Stimulated activated CD4-positive, alpha-beta T cell treated with anti-CD3 and anti-CD28 coated beads, TNF-alpha, amount 100 ng/mL, for 1 hour (primary cell): ENCODE measurements around the gene GLUL.
A peak's percentile ranks its signal among the peaks of the same experiment; 100 is the strongest.
"Not testable (repeated sequence)": the region's sequence is repeated elsewhere in the genome, so short reads cannot be mapped to it uniquely, and the experiment has no call there.

Source experiments
- DNase-seq, 3 donors: peaks; one replicate each; pipeline ENCODE4 v3.0.0-alpha.2; 2020; ENCODE audit warnings: low read depth in 3 of 3, low spot score in 1 of 3

The GLUL gene

DNA sequence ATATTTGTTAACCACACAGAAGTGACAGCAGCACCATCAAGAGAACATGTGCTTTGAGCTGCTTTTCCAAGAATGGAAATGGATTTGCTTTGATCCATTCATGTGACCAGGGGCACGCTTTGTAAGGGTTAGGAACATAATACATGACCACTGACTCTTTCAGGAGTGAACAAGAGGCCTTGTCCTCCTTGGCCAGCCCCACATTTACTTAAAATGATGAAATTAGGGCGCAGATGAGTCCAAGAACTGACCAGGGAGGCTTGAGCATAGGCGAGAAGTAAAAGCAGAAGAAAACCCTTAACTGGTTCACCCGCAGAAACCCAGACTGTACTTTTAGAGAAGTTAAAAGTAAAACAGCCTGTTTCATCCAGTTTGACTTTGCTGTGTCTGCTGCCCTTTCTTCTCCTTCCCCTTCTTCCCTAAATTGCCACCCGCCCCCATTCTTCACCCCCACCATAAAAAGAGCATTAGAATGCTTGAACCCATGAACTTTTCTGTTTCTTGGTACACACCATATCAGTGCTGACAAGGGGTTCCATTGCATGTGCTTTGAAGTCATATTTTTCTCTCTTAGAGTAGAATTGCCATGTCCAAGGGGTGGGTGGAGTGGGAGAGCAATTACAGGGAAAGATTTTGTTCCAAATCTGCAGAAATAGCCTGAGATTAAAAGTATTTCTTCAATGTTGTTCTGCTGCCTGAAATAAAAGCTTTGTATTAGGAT, 2.6 kb upstream of the GLUL start:
- DNase-seq: no peak

DNA sequence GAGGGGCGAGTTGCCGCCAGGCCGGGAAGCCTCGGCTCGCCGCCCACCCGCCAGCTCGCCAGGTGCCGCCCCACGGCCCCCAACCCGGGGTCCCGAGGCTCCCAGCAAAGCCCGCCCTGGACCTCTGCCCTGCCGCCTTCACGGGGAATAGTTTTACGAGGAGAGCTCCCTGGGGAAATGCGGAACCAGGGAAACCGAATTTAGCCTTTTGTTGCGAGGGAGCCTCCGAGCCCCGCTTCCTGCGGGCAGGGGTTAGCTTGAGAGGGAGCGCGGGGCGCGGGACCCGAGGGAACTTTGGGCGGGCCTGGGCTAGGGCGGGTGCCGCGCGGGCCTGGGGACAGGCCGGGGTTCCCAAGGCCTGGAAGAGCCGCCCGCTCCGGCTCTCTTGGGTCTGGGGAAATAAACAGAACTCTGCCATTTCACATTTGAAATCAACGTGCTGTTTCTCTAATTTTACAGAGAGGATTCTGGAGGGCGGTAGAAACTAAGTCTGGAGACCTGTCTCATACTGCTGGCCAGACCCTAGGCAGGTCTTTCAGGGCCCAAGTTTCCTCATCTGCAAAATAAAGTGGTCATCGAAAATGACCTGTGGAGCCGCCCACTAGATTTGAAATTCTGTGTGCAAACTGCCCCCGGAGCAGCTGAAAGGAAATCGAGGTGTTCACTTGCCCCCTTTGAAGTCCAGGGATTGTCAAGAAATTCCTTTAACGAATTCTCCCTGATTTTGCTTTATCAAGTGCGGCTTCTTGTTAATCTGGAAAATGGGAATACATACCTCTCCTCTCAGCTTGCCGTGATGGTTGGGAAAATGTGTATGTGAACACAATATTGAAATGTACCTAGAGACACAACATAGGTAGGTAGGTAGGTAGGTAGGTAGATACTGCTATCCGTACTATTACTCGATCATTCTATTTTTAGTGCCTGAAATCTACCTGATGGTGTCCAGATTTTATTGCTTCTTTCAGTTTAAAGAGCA, 749 bp upstream of the GLUL start:
- DNase-seq: peak in 1 of 3 donors; percentile 4

DNA sequence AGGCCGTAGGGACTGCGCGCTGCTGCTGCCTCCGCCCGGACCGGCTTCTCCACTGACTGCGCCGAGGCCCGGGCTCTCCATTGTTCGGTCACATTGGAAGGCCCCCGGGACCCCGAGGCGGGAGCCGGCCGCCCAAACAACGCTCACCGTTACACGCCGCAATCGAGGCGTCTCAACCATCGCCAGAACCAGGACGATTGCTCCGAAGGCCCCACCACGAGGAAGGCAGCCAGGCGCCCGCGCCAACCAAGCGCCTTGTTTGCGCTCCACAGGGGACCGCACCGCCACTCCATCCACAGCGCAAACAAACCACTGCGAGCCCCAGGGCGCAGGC, 595 bp downstream of the GLUL start:
- peak in 1 of 3 donors; percentile 25 for DNase-seq

DNA sequence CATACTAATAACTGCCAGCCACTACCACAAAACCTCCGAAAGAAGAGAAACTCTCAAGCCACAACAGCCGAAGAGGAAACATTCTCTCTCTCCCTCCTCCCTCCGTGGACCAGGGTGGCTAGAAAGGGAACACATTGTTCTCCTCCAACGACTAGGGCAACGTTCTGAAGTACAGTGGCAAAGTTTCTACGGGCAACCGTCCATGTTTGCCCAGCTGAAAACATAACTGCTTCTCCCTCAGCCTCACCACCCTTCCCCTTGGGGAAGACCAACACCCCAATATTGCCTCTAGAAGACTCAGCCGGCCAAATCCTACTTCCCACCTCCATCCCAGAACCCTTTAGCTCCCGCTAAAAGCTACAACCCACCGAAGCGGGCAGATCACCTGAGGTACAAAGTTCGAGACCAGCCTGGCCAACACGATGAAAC, 2.0 kb downstream of the GLUL start:
- no peak for DNase-seq

DNA sequence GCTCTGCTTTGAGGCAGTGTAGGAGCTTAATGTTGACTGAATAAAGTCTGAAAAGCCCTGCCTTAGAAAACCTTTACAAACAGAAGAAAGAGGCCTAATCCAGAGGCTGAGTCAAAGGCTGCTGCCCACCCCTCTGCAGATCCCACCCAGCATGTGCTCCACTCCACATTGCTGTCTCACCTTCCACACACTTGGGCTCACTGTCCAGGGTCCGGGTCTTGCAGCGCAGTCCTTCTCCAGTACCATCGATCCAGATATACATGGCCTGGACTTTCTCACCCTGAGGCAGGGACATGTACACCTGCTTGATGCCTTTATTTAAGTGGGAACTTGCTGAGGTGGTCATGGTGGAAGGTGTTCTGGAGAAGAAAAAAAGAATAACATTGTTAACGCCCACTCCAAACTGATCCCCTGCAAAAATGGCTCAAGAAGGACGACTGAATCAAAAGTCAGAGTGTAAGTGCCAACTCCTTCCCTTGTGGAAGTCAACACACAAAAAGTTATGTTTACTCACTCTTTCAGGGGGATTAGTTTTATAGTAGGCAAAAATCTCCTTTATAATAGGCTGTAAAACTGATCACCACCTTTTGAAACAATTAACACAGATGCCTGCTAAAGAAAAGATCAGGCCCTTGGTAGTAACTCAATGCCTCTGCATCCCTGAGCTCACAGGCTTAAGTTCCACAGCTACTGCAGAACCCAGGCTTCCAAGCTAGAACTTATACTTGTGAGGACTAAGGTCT, 3.0 kb downstream of the GLUL start:
- DNase-seq: no peak

DNA sequence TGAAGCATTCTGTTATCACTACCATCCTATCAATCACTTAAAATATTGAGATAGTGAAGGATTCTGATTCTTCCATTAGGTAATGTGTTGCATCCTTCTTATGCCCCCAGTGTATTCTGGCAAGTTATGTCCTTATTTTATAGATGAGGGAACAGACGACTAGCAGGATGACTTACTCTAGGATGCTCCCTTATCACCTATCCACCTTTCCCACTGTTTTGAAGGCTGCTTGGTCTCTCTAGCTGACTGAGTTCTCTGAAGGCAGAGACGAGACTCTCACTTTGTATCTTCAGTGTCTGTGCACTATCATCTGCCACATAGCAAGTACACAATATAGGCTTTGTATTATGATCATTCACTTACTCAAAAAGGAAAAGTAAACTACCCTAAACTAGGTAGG, 4.0 kb downstream of the GLUL start:
- no peak for DNase-seq

DNA sequence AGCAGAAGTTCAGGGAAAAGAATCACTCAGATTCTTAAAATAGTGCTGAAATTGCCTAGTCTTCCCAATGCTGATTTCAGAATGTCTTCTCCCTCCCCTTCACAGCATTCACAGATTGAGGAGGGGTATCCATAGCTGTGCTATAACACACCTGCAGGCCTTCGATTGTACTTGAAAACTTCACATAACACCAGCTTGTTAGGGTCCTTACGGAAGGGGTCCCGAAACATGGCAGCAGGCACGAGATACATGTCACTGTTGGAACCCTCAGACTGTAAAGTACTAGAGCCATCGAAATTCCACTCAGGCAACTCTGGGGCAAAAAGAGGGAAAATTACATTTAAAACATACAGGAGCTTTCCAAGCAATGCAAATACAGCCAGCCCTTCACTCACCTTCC, 4.6 kb downstream of the GLUL start:
- no peak for DNase-seq

DNA sequence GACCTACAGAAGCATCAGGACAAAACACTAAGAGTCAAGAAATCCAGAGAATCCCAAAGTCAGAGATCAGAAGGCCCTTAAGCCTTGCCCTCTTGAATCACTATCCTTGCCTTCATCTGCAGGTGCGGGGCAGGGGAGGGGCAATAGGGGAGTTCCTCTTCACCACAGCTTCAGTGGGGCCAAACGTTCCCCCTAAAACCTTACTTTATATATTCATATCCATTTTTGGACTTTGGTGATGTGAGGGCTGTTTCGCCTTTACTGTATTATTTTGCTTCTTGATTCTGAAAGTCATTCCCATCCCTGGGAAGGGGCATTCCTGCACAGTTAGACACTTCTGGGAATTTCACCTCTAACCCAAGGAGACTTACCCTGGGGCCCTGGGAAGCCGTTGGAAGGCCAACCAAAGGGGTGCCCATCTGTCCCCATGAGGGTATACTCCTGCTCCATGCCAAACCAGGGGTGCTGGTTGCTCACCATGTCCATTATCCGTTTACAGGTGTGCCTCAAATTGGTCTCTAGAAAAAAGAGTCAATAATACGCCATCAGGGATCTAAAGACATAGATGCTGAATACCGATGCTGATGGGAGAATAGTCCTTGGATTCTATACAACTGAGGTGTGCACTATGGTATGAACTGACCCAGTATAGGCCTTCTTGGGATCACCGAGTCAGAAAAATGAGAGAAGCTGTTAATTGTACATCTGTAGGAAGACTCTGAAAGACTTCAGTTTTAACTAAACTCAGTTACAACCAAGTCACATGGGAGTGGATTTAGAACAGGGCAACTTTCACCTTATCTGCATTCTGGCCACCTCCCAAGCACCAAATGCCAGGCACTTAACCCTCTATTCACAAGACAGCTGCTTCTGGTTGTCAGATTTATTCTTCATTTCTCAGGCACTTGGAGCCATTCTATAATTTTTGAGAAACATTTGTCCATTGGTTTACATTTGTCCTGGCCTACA, 5.4 kb downstream of the GLUL start:
- no peak for DNase-seq

DNA sequence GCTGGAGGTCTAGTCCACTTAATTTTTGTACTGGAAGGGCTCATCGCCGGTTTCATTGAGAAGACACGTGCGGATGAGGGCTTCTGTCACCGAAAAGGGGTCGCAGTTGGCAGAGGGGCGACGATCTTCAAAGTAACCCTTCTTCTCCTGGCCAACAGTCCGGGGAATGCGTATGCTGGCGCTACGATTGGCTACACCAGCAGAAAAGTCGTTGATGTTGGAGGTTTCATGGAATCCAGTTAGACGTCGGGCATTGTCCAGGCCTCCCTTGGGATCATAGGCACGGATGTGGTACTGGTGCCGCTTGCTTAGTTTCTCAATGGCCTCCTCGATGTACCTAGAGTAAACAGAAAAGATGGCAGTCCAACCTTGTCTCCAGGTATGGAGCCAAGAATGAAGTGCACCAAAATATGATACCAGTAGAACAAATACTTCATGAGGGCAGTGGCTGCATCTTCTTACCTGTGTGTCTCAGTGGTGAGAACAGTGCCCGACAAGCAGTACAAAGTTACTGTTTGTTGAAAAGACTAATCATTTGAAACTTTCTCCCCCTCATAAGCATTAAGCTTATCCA, 7.1 kb downstream of the GLUL start:
- no peak for DNase-seq

DNA sequence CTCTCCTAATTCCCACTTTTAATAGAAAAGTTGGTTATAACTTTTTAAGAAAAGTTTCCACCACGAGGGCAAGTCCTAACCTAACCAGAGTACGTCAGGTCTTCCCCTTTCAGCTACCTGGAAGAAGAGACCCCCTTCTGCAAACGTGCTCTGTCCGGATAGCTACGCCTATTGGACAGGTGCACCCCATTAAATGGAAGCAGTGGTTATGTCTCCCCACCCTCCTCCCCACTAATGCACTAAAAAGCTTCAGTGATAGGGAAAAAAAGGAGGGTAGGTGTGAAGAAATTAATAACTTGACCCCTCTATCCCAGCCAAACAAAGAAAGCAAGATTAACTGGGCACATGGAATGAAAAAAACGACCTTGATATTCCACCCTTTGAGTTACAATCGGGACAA, 7.7 kb downstream of the GLUL start:
- DNase-seq: no peak

DNA sequence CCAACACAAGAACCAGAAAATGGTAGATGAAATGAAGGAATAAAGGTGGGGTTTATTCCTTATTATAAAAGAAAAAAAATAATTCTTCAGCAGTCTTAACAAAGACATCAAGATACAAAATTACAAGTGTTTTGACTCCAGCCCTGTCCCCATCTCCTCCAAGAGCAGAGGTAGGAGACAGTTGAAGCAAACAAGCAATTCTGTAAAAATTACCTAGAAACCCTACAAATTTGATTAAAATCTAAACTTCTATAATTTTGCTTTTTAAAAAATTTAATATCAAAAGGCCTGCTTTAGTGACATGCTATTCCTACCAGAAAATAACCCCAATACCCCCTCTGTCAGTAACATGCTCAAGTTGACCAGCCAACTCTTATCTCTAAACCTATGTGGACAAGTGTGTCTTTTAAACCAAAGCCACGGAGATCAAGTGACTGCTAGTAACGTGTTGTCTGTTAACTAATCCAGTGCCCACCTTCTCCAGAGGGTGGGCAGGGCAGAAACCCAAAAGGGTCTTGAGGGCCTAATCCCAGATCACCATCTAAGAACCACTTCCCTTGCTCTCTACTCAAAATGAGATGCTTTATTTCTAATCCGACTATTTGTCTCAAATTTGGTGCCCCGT, 8.4 kb downstream of the GLUL start:
- DNase-seq: no peak

DNA sequence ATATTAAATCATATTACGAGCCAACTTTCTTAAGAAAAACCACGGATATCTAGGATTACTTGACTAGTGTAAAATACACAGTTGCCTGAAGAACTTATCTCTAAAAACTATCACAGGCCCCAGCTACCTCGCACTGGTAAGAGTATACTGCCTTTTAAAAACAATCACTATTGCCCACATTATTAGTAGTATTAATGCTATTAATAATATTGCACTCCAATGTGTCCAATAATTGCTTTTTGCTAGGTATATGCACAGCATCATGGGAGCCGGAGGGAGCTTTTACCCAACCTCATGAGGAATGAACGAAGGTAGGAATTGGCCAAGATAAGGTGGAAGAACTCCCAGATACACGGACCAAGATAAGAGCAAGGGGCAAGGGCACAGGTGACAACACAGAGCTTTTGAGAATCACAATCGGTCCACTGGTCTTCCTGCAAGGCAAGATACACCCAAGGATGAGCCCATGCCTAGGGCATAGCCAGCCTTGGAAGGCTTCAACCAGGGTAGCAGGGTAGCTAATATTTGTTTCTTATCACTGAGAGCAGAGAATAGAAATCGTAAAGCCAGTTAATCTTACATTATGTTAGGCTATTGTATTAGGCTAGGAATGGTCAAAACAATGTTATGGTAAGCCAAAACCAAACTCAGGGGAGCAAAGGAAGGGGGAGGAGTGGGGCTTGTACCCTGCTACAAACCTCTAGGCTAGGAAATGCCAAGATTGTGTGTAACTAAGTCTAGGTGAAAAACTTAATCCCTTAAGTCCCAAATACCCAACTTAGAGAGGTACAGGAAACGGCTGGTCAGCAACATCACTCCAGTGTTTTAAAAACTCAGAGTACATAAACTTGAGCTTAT, 9.4 kb downstream of the GLUL start:
- DNase-seq: no peak

DNA sequence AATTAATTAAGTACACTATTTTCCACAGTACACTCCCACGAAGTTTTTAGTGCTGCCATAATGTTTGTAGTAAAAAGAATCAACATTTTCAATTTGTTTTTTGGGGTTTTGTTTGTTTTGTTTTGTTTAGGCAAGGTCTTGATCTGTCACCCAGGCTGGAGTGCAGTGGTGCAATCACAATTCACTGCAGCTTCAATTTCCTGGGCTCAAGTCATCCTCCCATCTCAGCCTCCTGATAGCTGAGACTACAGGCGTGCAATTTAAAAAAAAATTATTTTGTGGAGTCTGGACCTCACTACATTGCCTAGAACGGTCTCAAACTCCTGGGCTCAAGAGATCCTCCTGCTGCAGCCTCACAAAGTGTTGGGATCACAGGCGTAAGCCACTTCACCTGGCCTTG, 11.4 kb downstream of the GLUL start:
- no peak for DNase-seq

DNA sequence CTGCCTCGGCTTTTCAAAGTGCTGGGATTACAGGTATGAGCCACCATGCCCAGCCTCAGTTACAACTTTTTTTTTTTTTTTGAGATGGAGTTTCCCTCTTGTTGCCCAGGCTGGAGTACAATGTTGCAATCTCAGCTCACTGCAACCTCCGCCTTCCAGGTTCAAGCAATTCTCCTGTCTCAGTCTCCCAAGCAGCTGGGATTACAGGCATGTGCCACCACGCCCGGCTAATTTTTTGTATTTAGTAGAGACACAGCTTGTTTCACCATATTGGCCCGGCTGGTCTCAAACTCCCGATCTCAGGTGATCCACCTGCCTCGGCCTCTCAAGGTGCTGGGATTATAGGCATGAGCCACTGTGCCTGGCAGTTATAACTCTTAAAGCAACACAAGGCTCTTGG, 11.8 kb downstream of the GLUL start:
- DNase-seq: not testable (repeated sequence)

DNA sequence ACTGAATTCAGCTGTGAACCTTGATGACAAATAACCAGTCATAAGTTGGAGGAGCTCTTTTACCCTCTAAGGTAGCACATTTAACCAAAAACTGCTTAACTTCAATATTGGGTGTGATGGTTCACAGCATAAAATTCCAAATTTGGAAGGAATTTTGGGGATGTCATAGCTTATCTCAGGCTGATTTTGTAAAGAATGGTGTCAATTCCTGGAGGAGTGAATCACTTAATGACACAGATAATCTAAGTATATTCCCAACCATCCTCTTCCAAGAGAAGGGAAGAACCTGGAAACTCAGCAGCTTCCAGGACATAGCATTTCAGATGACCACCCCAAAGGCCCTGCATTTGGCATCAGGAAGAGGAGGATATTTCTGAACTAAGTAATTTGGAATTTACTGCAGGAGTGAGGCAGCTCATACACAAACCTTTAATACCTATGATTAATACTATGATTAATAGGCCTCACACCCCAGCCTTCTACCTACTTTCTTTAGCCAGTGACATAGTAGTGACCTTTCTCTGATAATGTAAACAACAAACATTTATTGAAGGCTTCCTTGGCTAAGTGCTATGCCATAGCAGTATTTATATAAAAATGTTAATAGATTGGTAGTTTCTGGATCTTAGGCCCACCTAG, 14.5 kb downstream of the GLUL start:
- DNase-seq: no peak

DNA sequence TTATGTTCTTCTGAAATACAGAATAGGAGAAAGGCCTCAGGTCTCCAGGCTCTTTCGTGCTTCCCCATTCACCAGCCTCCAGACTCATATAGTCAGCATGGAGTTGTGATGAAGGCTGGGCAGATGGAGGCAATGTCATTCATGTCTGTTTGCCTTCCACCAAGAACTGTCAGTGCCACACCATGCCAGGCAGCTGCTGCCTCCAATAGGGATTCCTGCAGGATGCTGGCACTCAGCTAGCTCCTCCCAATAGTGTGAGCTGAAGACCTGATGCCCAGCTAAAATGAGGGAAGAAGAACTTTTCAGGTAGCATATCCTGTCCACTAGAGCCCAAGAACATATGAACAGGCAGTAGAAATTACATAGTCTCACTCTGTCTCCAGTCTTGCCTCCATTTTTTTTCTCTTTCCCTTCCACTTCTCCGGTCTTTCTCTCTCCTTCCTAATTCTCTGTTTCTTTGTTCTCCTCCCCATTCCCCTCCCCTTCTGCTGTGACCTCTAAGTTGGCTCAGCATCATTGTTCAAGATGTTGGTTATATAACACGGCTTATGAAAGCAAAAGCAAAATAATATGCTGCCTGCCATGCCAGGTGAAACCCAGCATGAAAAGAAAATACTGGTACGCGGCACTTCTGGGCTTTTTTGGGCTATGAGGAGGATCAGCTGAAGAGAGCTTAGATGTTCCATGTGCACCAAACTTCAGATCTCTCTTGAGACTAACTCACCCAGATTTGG, 17.3 kb downstream of the GLUL start:
- no peak for DNase-seq

DNA sequence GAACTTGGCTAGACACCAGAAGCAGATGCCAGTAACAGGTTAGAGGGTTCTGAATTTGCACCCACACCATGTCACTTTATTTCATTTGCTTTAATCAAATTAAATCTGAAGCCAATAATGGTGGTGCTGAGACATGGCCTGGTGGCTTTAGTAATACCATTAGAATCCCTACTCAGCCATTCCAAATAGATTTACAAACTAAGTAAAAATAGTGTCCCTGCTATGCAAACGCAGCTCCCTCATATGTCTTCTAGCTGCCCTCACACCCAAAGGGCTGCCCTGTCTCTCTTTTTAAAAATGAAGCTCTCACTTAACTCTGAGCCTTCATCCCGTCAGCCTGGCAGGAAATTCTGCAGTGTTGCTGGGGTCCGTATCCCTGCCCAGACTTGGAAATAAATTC, 21.1 kb downstream of the GLUL start:
- DNase-seq: no peak

DNA sequence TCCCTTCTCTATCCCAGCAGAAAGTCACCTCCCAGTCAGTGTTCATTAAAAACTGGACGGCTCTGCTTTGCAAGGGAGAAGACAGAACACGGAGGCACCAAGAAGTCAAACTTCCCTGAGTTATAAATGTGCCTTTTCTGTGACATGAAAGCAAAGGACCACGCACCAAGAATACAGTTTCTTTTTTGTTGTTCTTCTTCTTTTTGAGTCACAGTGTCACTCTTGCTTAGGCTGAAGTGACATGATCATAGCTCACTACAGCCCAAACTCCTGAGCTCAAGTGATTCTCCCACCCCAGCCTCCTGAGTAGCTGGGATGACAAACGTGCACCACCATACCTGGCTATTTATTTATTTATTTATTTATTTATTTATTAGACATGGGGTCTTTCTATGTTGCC, 22.7 kb downstream of the GLUL start:
- no peak for DNase-seq
